Right lobe of liver (tissue), 4 donors: ENCODE measurements around the gene LENG9.

Source experiments
- CTCF ChIP-seq, 4 donors: fragments of 200-600 bp in 3 of 4; fragments of 450-650 bp in 1 of 4; IDR thresholded peaks; one replicate each; pipeline versions ENCODE4 v1.5.1 to v1.8.0; 2016 to 2022; ENCODE audit warnings: antibody characterized with exemption in 4 of 4, mild to moderate bottlenecking in 2 of 4
- POLR2A ChIP-seq: fragments of 450-650 bp; IDR thresholded peaks from one replicate; pipeline ENCODE4 v1.6.1; 2017; ENCODE audit warnings: antibody characterized with exemption, mild to moderate bottlenecking
- donor health status: DM: no; HTN: no; CAD: no.
- donor health status: DM: no; HTN: no; CAD: no.
- donor health status: DM: no; HTN: yes; CAD: no.

GRCh38 chr19:54429176-54429495 lies 34.4 kb downstream of the LENG9 start:
- no peak for TF ChIP-seq CTCF (IDR thresholded peaks at IDR 0.05)
- no peak for TF ChIP-seq POLR2A
